GM12878 (cell line): ENCODE data around the gene RBP3.

Experiments
- CTCF ChIP-seq, 3 experiments: IDR thresholded peaks in 2 of 3; conservative IDR thresholded peaks in 1 of 3; 2 replicates each; pipeline ENCODE4 v1.5.1; 2011; ENCODE audit warnings: low read depth in 3 of 3, low read length in 3 of 3, mild to moderate bottlenecking in 3 of 3, control low read depth in 2 of 3, moderate library complexity in 2 of 3, inconsistent platforms in 1 of 3, mixed read lengths in 1 of 3; ENCODE audit not compliant: control insufficient read depth in 2 of 3, insufficient read depth in 1 of 3; ENCODE audit errors: extremely low read depth in 1 of 3
- NFYA ChIP-seq: IDR thresholded peaks from 2 replicates; pipeline ENCODE4 v1.6.1; 2011; ENCODE audit warnings: low read depth, mild to moderate bottlenecking, low read length, improper control_type of control experiment, borderline replicate concordance
- POLR2A ChIP-seq: IDR thresholded peaks from 2 replicates; pipeline ENCODE4 v1.6.1; 2011; ENCODE audit warnings: low read depth, mild to moderate bottlenecking, low read length
- SPI1 ChIP-seq: IDR thresholded peaks from 2 replicates; pipeline ENCODE4 v1.6.1; 2011; ENCODE audit warnings: low read depth, mild to moderate bottlenecking, low read length, moderate library complexity, borderline replicate concordance; ENCODE audit not compliant: insufficient read depth
- USF2 ChIP-seq: IDR thresholded peaks from 2 replicates; pipeline ENCODE4 v1.6.1; 2011; ENCODE audit warnings: low read depth, low read length, improper control_type of control experiment, borderline replicate concordance

DNA sequence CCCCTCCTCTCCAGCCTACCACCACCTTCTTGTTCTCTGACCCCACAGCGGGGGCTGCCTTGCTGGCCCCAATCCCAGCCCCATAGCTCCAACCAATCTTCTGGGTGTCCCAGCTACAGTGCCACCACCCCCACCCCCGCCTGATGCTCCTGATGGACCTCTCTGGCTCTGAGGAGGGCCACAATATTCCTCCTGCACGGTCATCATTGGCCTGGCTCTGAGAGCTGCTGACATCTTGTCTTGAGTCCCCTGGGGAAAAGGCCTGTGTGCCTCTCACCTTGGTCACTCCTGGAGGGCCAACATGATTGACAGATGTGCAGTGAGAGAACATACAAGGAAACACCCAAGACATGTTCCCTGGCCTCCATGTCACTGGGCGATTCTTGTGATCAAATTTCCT, 18.3 kb upstream of the RBP3 start:
- TF ChIP-seq POLR2A (no peak), SPI1 (no peak), NFYA (no peak), CTCF (IDR thresholded peaks at IDR 0.05 in 2 of 3, conservative IDR thresholded peaks at IDR 0.05 in 1 of 3; ENCODE audit: control insufficient read depth in 2 of 3, extremely low read depth in 1 of 3, insufficient read depth in 1 of 3, low read depth in 3 of 3, low read length in 3 of 3) (no peak), USF2 (no peak)
